CD4-positive, alpha-beta memory T cell (primary cell): ENCODE results near the gene PTGDS. TPM values are rescaled to one million over a fixed set of nuclear protein-coding genes. Genes with fewer than 3 reads are reported as not detected.

Experiments used
- CTCF ChIA-PET: fragments of 350-600 bp; sonication (Branson Sonifier 250); formaldehyde crosslinking; loops from one replicate; lab custom pipeline; 2021; ENCODE audit warnings: inconsistent platforms; ENCODE audit not compliant: partially characterized antibody; lab: Charles Lee
- POLR2A ChIA-PET: fragments of 350-600 bp; sonication (Branson Sonifier 250); formaldehyde crosslinking; loops from one replicate; lab custom pipeline; 2021; ENCODE audit not compliant: partially characterized antibody; lab: Charles Lee
- DNase-seq, 5 donors: peaks; one replicate each; pipeline versions ENCODE4 v3.0.0 to v3.0.0-alpha.2; 2020 to 2022; ENCODE audit warnings: mixed read lengths in 1 of 5
- H3K27ac ChIP-seq: one replicate; pipeline ENCODE4 v1.7.0; 2013; ENCODE audit warnings: low read depth, low read length
- H3K27me3 ChIP-seq: 2 replicates; pipeline ENCODE4 v1.7.0; 2013; ENCODE audit warnings: mild to moderate bottlenecking, low read length, moderate library complexity; ENCODE audit not compliant: insufficient read depth
- H3K36me3 ChIP-seq: 2 replicates; pipeline ENCODE4 v1.7.0; 2013; ENCODE audit warnings: mild to moderate bottlenecking, low read length, moderate library complexity; ENCODE audit not compliant: insufficient read depth
- H3K4me1 ChIP-seq: 2 replicates; pipeline ENCODE4 v1.7.0; 2013; ENCODE audit warnings: mild to moderate bottlenecking, low read length, moderate library complexity; ENCODE audit not compliant: insufficient read depth
- H3K4me3 ChIP-seq, 2 donors: one replicate each; pipeline ENCODE4 v1.7.0; 2013; ENCODE audit warnings: low read length in 2 of 2, mild to moderate bottlenecking in 1 of 2
- H3K9me3 ChIP-seq, 2 donors: one replicate each; pipeline ENCODE4 v1.7.0; 2013; ENCODE audit warnings: low read length in 2 of 2, control low read depth in 1 of 2; ENCODE audit not compliant: control insufficient read depth in 1 of 2
- H3K27ac Mint-ChIP-seq, 7 donors: one replicate each; pipeline ENCODE4 v1.8.0; 2020 to 2021; ENCODE audit warnings: mixed read lengths in 7 of 7, mild to moderate bottlenecking in 6 of 7, inconsistent platforms in 3 of 7, moderate library complexity in 3 of 7
- H3K27me3 Mint-ChIP-seq, 2 donors: one replicate each; pipeline ENCODE4 v1.8.0; 2020 to 2021; ENCODE audit warnings: mixed read lengths in 2 of 2
- H3K36me3 Mint-ChIP-seq, 2 donors: one replicate each; pipeline ENCODE4 v1.8.0; 2020 to 2021; ENCODE audit warnings: mixed read lengths in 2 of 2, inconsistent platforms in 1 of 2, mild to moderate bottlenecking in 1 of 2
- H3K4me1 Mint-ChIP-seq, 4 donors: one replicate each; pipeline ENCODE4 v1.8.0; 2020 to 2021; ENCODE audit warnings: mixed read lengths in 4 of 4, mild to moderate bottlenecking in 1 of 4
- H3K4me3 Mint-ChIP-seq, 8 donors: one replicate each; pipeline ENCODE4 v1.8.0; 2020 to 2021; ENCODE audit warnings: mixed read lengths in 8 of 8, mild to moderate bottlenecking in 7 of 8, moderate library complexity in 6 of 8, inconsistent platforms in 3 of 8
- H3K9me3 Mint-ChIP-seq, 8 donors: one replicate each; pipeline ENCODE4 v1.8.0; 2020 to 2021; ENCODE audit warnings: mixed read lengths in 8 of 8, mild to moderate bottlenecking in 5 of 8, inconsistent platforms in 3 of 8, moderate library complexity in 1 of 8
- intact Hi-C: fragments of 100-400 bp; cut with micrococcal nuclease; formaldehyde crosslinking; loops from one replicate; pipeline ENCODE4 v1.15.1; 2023
- polyA plus RNA-seq, 2 donors: library from polyadenylated mRNA; unstranded; fragments of 300-500 nt; fragmentation: Illumina TruSeq; gene quantifications; one replicate each; pipeline ENCODE4 v1.2.3, GENCODE V29; 2021
- total RNA-seq, 2 experiments: library from RNA; stranded (reverse); gene quantifications; one replicate each; pipeline ENCODE4 v1.2.3, GENCODE V29; 2021

The PTGDS gene
- total RNA-seq (1 to 10 TPM; 4.8 to 5.1 TPM), polyA plus RNA-seq (1 to 10 TPM; 1.7 to 3.8 TPM)

- Histone ChIP-seq H3K9me3 (no peaks in the 10 kb centered on the region), H3K4me3 (peak within 1 kb of the TSS in 1 of 2 donors; percentile 9), H3K36me3 (no peaks in the 10 kb centered on the region), H3K4me1 (peaks cover 41% of the 10 kb centered on the region), H3K27me3 (no peaks in the 10 kb centered on the region), H3K27ac (peak within 1 kb of the TSS; percentile 2)
- intact Hi-C loops: loop anchor here (10.0 kb wide), 1 partner anchor 48 kb away; the partner anchor contains the start of gene ABCA2
- H3K4me3 Mint-ChIP-seq: peak within 1 kb of the TSS in 7 of 8 donors; percentile 22 to 84 (median 68)
- ChIA-PET CTCF (interaction anchor here (1.3 kb wide), 1 partner anchor 135 kb away, joined by 3 read pairs; the partner anchor contains the start of gene AJM1), POLR2A (interaction anchor here (1.1 to 3.9 kb wide), 5 partner anchors 15 to 75 kb away, joined by 3 to 75 read pairs (median 24); partner anchors contain the start of genes CLIC3 and PAXX)
- peaks cover 11 to 32% (median 23%) of the 10 kb centered on the region in 4 donors for H3K4me1 Mint-ChIP-seq
- H3K36me3 Mint-ChIP-seq: no peaks in the 10 kb centered on the region
- no peak for DNase-seq
- H3K27me3 Mint-ChIP-seq: no peaks in the 10 kb centered on the region
- no peaks in the 10 kb centered on the region for H3K9me3 Mint-ChIP-seq
- peak within 1 kb of the TSS in 6 of 7 donors; percentile 13 to 80 (median 70) for H3K27ac Mint-ChIP-seq
These were observed at the start of gene PTGDS for GRCh38 chr9:136977223-136977622. PTGDS (plus strand) TSS chr9:136977504; CDS start chr9:136977579, 75 bp downstream.

- Histone ChIP-seq H3K4me3 (no peak overlapping the region), H3K27me3 (no peaks in the 10 kb centered on the region), H3K36me3 (peaks cover 22% of the 10 kb centered on the region), H3K4me1 (no peaks in the 10 kb centered on the region), H3K9me3 (no peaks in the 10 kb centered on the region), H3K27ac (no peak overlapping the region)
- CTCF ChIA-PET: interaction anchor here (0.7 kb wide), 1 partner anchor 9 kb away, joined by 3 read pairs; no protein-coding TSS in a partner anchor
- Mint-ChIP-seq H3K27ac (peak overlapping the region in 3 of 7 donors; percentile 38 to 71 (median 52)), H3K4me3 (no peak overlapping the region), H3K27me3 (no peaks in the 10 kb centered on the region), H3K36me3 (peaks cover 0 to 22% of the 10 kb centered on the region in 2 donors), H3K4me1 (peaks cover 0 to 6% (median 4%) of the 10 kb centered on the region in 4 donors), H3K9me3 (no peaks in the 10 kb centered on the region)
- POLR2A ChIA-PET: interaction anchor here (1.7 kb wide), 1 partner anchor 10 kb away, joined by 5 read pairs; no protein-coding TSS in a partner anchor
- no peak for DNase-seq
- intact Hi-C loops: no loop called here
These were observed 48.7 kb upstream of the PTGDS start for GRCh38 chr9:136928591-136928990.

GRCh38 chr9:136930014-136930413 is 47.3 kb upstream of the PTGDS start:
- peaks cover 0 to 6% (median 4%) of the 10 kb centered on the region in 4 donors for H3K4me1 Mint-ChIP-seq
- H3K27ac Mint-ChIP-seq: peak overlapping the region in 2 of 7 donors; percentile 48 to 60
- intact Hi-C loops: no loop called here
- ChIA-PET POLR2A (interaction anchor here (1.7 kb wide), 1 partner anchor 9 kb away, joined by 5 read pairs; no protein-coding TSS in a partner anchor), CTCF (no interaction called here)
- H3K4me3 Mint-ChIP-seq: no peak overlapping the region
- H3K27me3 Mint-ChIP-seq: no peaks in the 10 kb centered on the region
- Histone ChIP-seq H3K27ac (no peak overlapping the region), H3K36me3 (peaks cover 20% of the 10 kb centered on the region), H3K27me3 (no peaks in the 10 kb centered on the region), H3K4me1 (no peaks in the 10 kb centered on the region), H3K9me3 (no peaks in the 10 kb centered on the region), H3K4me3 (no peak overlapping the region)
- no peaks in the 10 kb centered on the region for H3K9me3 Mint-ChIP-seq
- DNase-seq: no peak
- H3K36me3 Mint-ChIP-seq: peaks cover 3 to 14% of the 10 kb centered on the region in 2 donors

- no peaks in the 10 kb centered on the region for H3K9me3 ChIP-seq
- no peaks in the 10 kb centered on the region for H3K27me3 ChIP-seq
- Mint-ChIP-seq H3K4me3 (no peak overlapping the region), H3K36me3 (peaks cover 3 to 12% of the 10 kb centered on the region in 2 donors), H3K9me3 (no peaks in the 10 kb centered on the region), H3K27me3 (no peaks in the 10 kb centered on the region), H3K4me1 (peaks cover 0 to 6% (median 4%) of the 10 kb centered on the region in 4 donors), H3K27ac (peak overlapping the region in 2 of 7 donors; percentile 14 to 65)
- H3K4me3 ChIP-seq: no peak overlapping the region
- no peaks in the 10 kb centered on the region for H3K4me1 ChIP-seq
- H3K27ac ChIP-seq: no peak overlapping the region
- intact Hi-C loops: no loop called here
- H3K36me3 ChIP-seq: peaks cover 8% of the 10 kb centered on the region
- ChIA-PET CTCF (interaction anchor here (0.9 kb wide), 1 partner anchor 103 kb away, joined by 3 read pairs; no protein-coding TSS in a partner anchor), POLR2A (no interaction called here)
- DNase-seq: no peak
These were observed 45.6 kb upstream of the PTGDS start for GRCh38 chr9:136931611-136932130.

- Mint-ChIP-seq H3K9me3 (peaks cover 0 to 2% (median 0%) of the 10 kb centered on the region in 8 donors), H3K4me1 (peaks cover under 1 to 10% (median 5%) of the 10 kb centered on the region in 4 donors), H3K36me3 (peaks cover 7 to 10% of the 10 kb centered on the region in 2 donors), H3K4me3 (no peak overlapping the region), H3K27me3 (no peaks in the 10 kb centered on the region), H3K27ac (peak overlapping the region in 2 of 7 donors; percentile 74 to 79)
- CTCF ChIA-PET: no interaction called here
- Histone ChIP-seq H3K9me3 (no peaks in the 10 kb centered on the region), H3K27me3 (no peaks in the 10 kb centered on the region), H3K4me3 (no peak overlapping the region), H3K36me3 (no peaks in the 10 kb centered on the region), H3K4me1 (no peaks in the 10 kb centered on the region), H3K27ac (no peak overlapping the region)
- intact Hi-C loops: no loop called here
- POLR2A ChIA-PET: no interaction called here
- DNase-seq: no peak
These were observed 43.0 kb upstream of the PTGDS start for GRCh38 chr9:136934277-136934676.

GRCh38 chr9:136935651-136936050 is 41.7 kb upstream of the PTGDS start:
- Histone ChIP-seq H3K27ac (no peak overlapping the region), H3K9me3 (no peaks in the 10 kb centered on the region), H3K4me1 (no peaks in the 10 kb centered on the region), H3K36me3 (peaks cover 7% of the 10 kb centered on the region), H3K4me3 (no peak overlapping the region), H3K27me3 (no peaks in the 10 kb centered on the region)
- DNase-seq: no peak
- no peak overlapping the region for H3K27ac Mint-ChIP-seq
- no peak overlapping the region for H3K4me3 Mint-ChIP-seq
- ChIA-PET POLR2A (no interaction called here), CTCF (interaction anchor here (1.4 kb wide), 1 partner anchor 93 kb away, joined by 3 read pairs; the partner anchor contains the start of gene AJM1)
- H3K27me3 Mint-ChIP-seq: no peaks in the 10 kb centered on the region
- H3K4me1 Mint-ChIP-seq: peaks cover 4 to 10% (median 6%) of the 10 kb centered on the region in 4 donors
- peaks cover 0 to 2% (median 0%) of the 10 kb centered on the region in 8 donors for H3K9me3 Mint-ChIP-seq
- H3K36me3 Mint-ChIP-seq: peaks cover 13% of the 10 kb centered on the region in 2 donors
- intact Hi-C loops: no loop called here

- Mint-ChIP-seq H3K36me3 (peaks cover 16 to 19% of the 10 kb centered on the region in 2 donors), H3K27me3 (no peaks in the 10 kb centered on the region), H3K4me3 (no peak overlapping the region), H3K27ac (peak overlapping the region in 2 of 7 donors; percentile 8 to 27), H3K9me3 (peaks cover 0 to 2% (median 0%) of the 10 kb centered on the region in 8 donors), H3K4me1 (peaks cover 4 to 10% (median 6%) of the 10 kb centered on the region in 4 donors)
- no peaks in the 10 kb centered on the region for H3K9me3 ChIP-seq
- H3K4me1 ChIP-seq: no peaks in the 10 kb centered on the region
- intact Hi-C loops: no loop called here
- H3K36me3 ChIP-seq: peaks cover 16% of the 10 kb centered on the region
- H3K27ac ChIP-seq: no peak overlapping the region
- H3K4me3 ChIP-seq: no peak overlapping the region
- ChIA-PET CTCF (interaction anchor here (2.3 kb wide), 1 partner anchor 98 kb away, joined by 9 read pairs; no protein-coding TSS in a partner anchor), POLR2A (interaction anchor here (1.3 to 1.4 kb wide), 2 partner anchors 55 to 60 kb away, joined by 3 to 4 read pairs; partner anchors contain the start of gene CLIC3)
- H3K27me3 ChIP-seq: no peaks in the 10 kb centered on the region
- no peak for DNase-seq
These were observed 40.6 kb upstream of the PTGDS start for GRCh38 chr9:136936645-136937170.
